DOHH2 (cell line): ENCODE results near the gene LTB4R.

Source experiments
- H3F3A ChIP-seq: fragments of 200-600 bp; sonication (generic), shearing (Covaris generic); 2 replicates; pipeline ENCODE4 v1.6.0; 2016; ENCODE audit warnings: antibody characterized with exemption, mild to moderate bottlenecking; ENCODE audit not compliant: control insufficient read depth, insufficient read depth
- H3K27ac ChIP-seq: fragments of 200-600 bp; sonication (generic); 2 replicates; pipeline ENCODE4 v1.5.1; 2014; ENCODE audit warnings: low read depth, mild to moderate bottlenecking, low read length, moderate library complexity
- H3K27me3 ChIP-seq: fragments of 200-600 bp; sonication (generic); 2 replicates; pipeline ENCODE4 v1.6.1; 2014; ENCODE audit warnings: mild to moderate bottlenecking, low read length, mixed read lengths; ENCODE audit not compliant: control insufficient read depth
- H3K36me3 ChIP-seq: fragments of 200-600 bp; sonication (generic); 2 replicates; pipeline ENCODE4 v1.6.1; 2014; ENCODE audit warnings: mild to moderate bottlenecking, low read length, moderate library complexity, mixed read lengths; ENCODE audit not compliant: control insufficient read depth
- H3K4me1 ChIP-seq: fragments of 200-600 bp; sonication (generic); 2 replicates; pipeline ENCODE4 v1.6.1; 2014; ENCODE audit warnings: mild to moderate bottlenecking, low read length, mixed read lengths; ENCODE audit not compliant: control insufficient read depth
- H3K4me2 ChIP-seq: fragments of 200-600 bp; sonication (generic); 2 replicates; pipeline ENCODE4 v1.6.0; 2014; ENCODE audit warnings: mild to moderate bottlenecking, low read length, moderate library complexity
- H3K4me3 ChIP-seq: fragments of 200-600 bp; sonication (generic); 2 replicates; pipeline ENCODE4 v1.5.1; 2014; ENCODE audit warnings: mild to moderate bottlenecking, low read length, mixed read lengths
- H3K79me2 ChIP-seq: fragments of 200-600 bp; sonication (generic); 2 replicates; pipeline ENCODE4 v1.6.1; 2014; ENCODE audit warnings: mild to moderate bottlenecking, low read length, mixed read lengths; ENCODE audit not compliant: control insufficient read depth
- H3K9me2 ChIP-seq: fragments of 200-600 bp; sonication (generic); replicated peaks from 2 replicates; pipeline ENCODE4 v1.6.1; 2014; ENCODE audit warnings: mild to moderate bottlenecking, low read length, mixed read lengths; ENCODE audit not compliant: control insufficient read depth
- H3K9me3 ChIP-seq: fragments of 200-600 bp; sonication (generic); 2 replicates; pipeline ENCODE4 v1.6.1; 2014; ENCODE audit warnings: antibody characterized with exemption, low read length, mixed read lengths; ENCODE audit not compliant: control insufficient read depth, insufficient read depth
- H4K20me1 ChIP-seq: fragments of 200-600 bp; sonication (generic); 2 replicates; pipeline ENCODE4 v1.6.0; 2014; ENCODE audit warnings: low read depth, mild to moderate bottlenecking, antibody characterized with exemption, low read length, moderate library complexity; ENCODE audit not compliant: control insufficient read depth, insufficient read depth
- EZH2phosphoT487 ChIP-seq: fragments of 200-600 bp; sonication (generic); IDR thresholded peaks from 2 replicates; pipeline ENCODE4 v1.6.1; 2017; ENCODE audit warnings: borderline replicate concordance, mild to moderate bottlenecking, antibody characterized with exemption, low read length, moderate library complexity, mixed read lengths
- TF ChIP-seq, protein P1 (sequence below): fragments of 200-600 bp; sonication (generic); IDR thresholded peaks from one replicate; pipeline ENCODE4 v1.5.1; 2014; ENCODE audit warnings: antibody characterized with exemption, mild to moderate bottlenecking, low read depth, low read length; ENCODE audit not compliant: poor library complexity, severe bottlenecking

LTB4R gene

DNA sequence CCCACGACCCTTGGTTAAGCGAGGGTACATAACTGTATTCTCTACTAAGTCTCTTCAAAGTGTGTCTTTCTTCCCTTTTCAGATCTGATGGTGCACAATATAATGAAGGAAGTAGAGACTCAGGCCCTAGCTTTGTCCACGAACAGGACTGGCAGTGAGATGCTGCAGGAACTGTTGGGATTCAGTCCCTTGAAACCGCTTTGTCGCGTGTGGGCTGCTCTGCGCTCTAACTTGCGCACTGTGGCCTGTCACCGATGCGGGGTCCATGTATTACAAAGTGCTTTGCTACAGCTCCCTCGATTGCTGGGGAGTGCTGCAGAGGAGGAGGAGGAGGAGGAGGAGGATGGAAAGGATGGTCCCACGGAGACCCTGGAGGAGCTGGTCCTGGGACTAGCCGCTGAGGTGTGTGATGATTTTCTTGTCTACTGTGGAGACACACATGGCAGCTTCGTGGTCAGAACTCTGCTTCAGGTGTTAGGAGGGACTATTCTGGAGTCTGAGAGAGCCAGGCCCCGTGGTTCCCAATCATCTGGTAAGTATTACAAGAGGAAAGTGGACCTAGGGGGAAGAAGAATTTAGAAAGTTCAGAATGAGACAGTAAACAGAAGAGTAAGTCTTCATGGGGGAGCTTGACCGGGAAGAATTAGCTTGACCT, 10.8 kb upstream of the LTB4R start:
- Histone ChIP-seq H3K79me2 (peaks cover 34% of the 10 kb centered on the region), H3K36me3 (peaks cover 66% of the 10 kb centered on the region), H3K27ac (peak overlapping the region; percentile 31; the same call in 1 of the 2 replicates), H3K9me2 (no peaks in the 10 kb centered on the region), H3K27me3 (no peaks in the 10 kb centered on the region), H3F3A (0 out of 2 replicates have a peak, but pooled peaks cover 3% of the 10 kb centered on the region), H3K9me3 (no peaks in the 10 kb centered on the region), H3K4me1 (peaks cover 32% of the 10 kb centered on the region), H3K4me3 (peak overlapping the region; percentile 87), H3K4me2 (peak overlapping the region; percentile 72), H4K20me1 (no peaks in the 10 kb centered on the region; the same call in 1 of the 2 replicates)
- no peak for TF ChIP-seq EZH2phosphoT487
- TF ChIP-seq, protein P1, sequence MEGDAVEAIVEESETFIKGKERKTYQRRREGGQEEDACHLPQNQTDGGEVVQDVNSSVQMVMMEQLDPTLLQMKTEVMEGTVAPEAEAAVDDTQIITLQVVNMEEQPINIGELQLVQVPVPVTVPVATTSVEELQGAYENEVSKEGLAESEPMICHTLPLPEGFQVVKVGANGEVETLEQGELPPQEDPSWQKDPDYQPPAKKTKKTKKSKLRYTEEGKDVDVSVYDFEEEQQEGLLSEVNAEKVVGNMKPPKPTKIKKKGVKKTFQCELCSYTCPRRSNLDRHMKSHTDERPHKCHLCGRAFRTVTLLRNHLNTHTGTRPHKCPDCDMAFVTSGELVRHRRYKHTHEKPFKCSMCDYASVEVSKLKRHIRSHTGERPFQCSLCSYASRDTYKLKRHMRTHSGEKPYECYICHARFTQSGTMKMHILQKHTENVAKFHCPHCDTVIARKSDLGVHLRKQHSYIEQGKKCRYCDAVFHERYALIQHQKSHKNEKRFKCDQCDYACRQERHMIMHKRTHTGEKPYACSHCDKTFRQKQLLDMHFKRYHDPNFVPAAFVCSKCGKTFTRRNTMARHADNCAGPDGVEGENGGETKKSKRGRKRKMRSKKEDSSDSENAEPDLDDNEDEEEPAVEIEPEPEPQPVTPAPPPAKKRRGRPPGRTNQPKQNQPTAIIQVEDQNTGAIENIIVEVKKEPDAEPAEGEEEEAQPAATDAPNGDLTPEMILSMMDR: no peak

DNA sequence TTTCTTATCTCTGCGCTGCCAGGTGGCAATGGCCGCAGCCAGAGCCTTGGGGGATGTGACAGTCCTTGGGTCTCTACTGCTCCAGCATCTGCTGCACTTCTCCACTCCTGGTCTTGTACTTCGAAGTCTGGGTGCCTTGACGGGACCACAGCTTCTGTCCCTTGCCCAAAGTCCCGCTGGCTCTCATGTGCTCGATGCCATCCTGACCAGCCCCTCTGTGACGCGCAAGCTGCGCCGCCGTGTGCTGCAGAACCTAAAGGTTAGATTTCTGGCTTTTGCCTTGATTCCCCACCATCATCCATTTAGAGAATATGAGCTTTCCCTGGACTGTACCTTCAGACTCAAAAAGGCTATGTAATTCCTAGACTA, 7.3 kb upstream of the LTB4R start:
- TF ChIP-seq, protein P1: no peak
- no peak for TF ChIP-seq EZH2phosphoT487
- Histone ChIP-seq H3K36me3 (peaks cover 86% of the 10 kb centered on the region), H4K20me1 (no peaks in the 10 kb centered on the region; the same call in 1 of the 2 replicates), H3K9me2 (no peaks in the 10 kb centered on the region), H3F3A (peaks cover 6% of the 10 kb centered on the region; the same call in 1 of the 2 replicates), H3K27me3 (no peaks in the 10 kb centered on the region), H3K9me3 (no peaks in the 10 kb centered on the region), H3K4me3 (no peak overlapping the region), H3K27ac (no peak overlapping the region), H3K4me1 (peaks cover 15% of the 10 kb centered on the region), H3K79me2 (peaks cover 28% of the 10 kb centered on the region), H3K4me2 (no peak overlapping the region)

GRCh38 chr14:24307156-24307574, 4.1 kb upstream of the LTB4R start:
- no peak for TF ChIP-seq EZH2phosphoT487
- TF ChIP-seq, protein P1: no peak
- Histone ChIP-seq H3K27me3 (no peaks in the 10 kb centered on the region), H3F3A (peaks cover 6% of the 10 kb centered on the region; the same call in 1 of the 2 replicates), H3K4me2 (no peak overlapping the region), H3K27ac (no peak overlapping the region), H3K4me1 (peaks cover 26% of the 10 kb centered on the region), H4K20me1 (no peaks in the 10 kb centered on the region), H3K4me3 (no peak overlapping the region), H3K36me3 (peaks cover 86% of the 10 kb centered on the region), H3K9me2 (no peaks in the 10 kb centered on the region), H3K9me3 (no peaks in the 10 kb centered on the region), H3K79me2 (0 out of 2 replicates have a peak, but pooled peaks cover 2% of the 10 kb centered on the region)
